PC-3 (cell line): ENCODE measurements around the gene C12orf50. TPM values are rescaled to one million over a fixed set of nuclear protein-coding genes. Genes with fewer than 3 reads are reported as not detected.

Source experiments
- ATAC-seq: fragments of 200-7000 bp; cut with Tn5 transposase; 2 replicates; pipeline ENCODE4 v1.9.1; 2020; ENCODE audit warnings: mild to moderate bottlenecking, moderate library complexity
- BruUV-seq: library from RNA; stranded (reverse); fragments of 400-500 nt; replicated peaks from 2 replicates; lab custom pipeline; 2021; lab: Mats Ljungman, UMichigan
- CTCF ChIA-PET: fragments of 300-600 bp; sonication (Branson Sonifier 250); formaldehyde crosslinking; loops from one replicate; lab custom pipeline; 2022; ENCODE audit warnings: antibody characterized with exemption; lab: Charles Lee
- POLR2A ChIA-PET: fragments of 300-600 bp; sonication (Branson Sonifier 250); formaldehyde crosslinking; loops from one replicate; lab custom pipeline; 2022; ENCODE audit warnings: antibody characterized with exemption; ENCODE audit not compliant: unreplicated experiment; lab: Charles Lee
- DNase-seq: peaks from one replicate; pipeline ENCODE4 v3.0.0-alpha.2; 2015
- H2AFZ ChIP-seq: fragments of 300-600 bp; sonication (generic); 2 replicates; pipeline ENCODE4 v1.6.0; 2016; ENCODE audit warnings: antibody characterized with exemption, low read length
- H3F3A ChIP-seq: fragments of 300-600 bp; sonication (generic); one replicate; pipeline ENCODE4 v1.6.0; 2017; ENCODE audit warnings: antibody characterized with exemption, low read length, control low read depth, mild to moderate bottlenecking; ENCODE audit not compliant: unreplicated experiment
- H3K27ac ChIP-seq: fragments of 300-600 bp; sonication (generic); 2 replicates; pipeline ENCODE4 v1.5.1; 2016; ENCODE audit warnings: mild to moderate bottlenecking, low read length
- H3K27me3 ChIP-seq: fragments of 300-600 bp; sonication (generic); 2 replicates; pipeline ENCODE4 v1.6.1; 2016; ENCODE audit warnings: low read length, mixed read lengths
- H3K36me3 ChIP-seq: fragments of 300-600 bp; sonication (generic); 2 replicates; pipeline ENCODE4 v1.6.1; 2016; ENCODE audit warnings: low read depth, mixed run types, low read length, mixed read lengths
- H3K4me1 ChIP-seq: fragments of 300-600 bp; sonication (generic); 2 replicates; pipeline ENCODE4 v1.5.1; 2016; ENCODE audit warnings: low read length; ENCODE audit not compliant: insufficient read depth
- H3K4me2 ChIP-seq: fragments of 300-600 bp; sonication (generic); 2 replicates; pipeline ENCODE4 v1.6.0; 2016; ENCODE audit warnings: low read length
- H3K4me3 ChIP-seq: fragments of 300-600 bp; sonication (generic); 2 replicates; pipeline ENCODE4 v1.5.1; 2016; ENCODE audit warnings: mild to moderate bottlenecking, low read length, mixed read lengths
- H3K79me2 ChIP-seq: fragments of 300-600 bp; sonication (generic); 2 replicates; pipeline ENCODE4 v1.6.1; 2017; ENCODE audit warnings: low read length, mixed read lengths
- H3K9ac ChIP-seq: fragments of 300-600 bp; sonication (generic); 2 replicates; pipeline ENCODE4 v1.6.0; 2016; ENCODE audit warnings: mild to moderate bottlenecking, low read length
- H3K9me2 ChIP-seq: fragments of 300-600 bp; sonication (generic); replicated peaks from 2 replicates; pipeline ENCODE4 v1.6.1; 2016; ENCODE audit warnings: mixed run types, low read length, mixed read lengths
- H3K9me3 ChIP-seq: fragments of 300-600 bp; sonication (generic); 2 replicates; pipeline ENCODE4 v1.6.1; 2016; ENCODE audit warnings: low read length, mixed read lengths
- H4K20me1 ChIP-seq: fragments of 300-600 bp; sonication (generic); 2 replicates; pipeline ENCODE4 v1.6.1; 2016; ENCODE audit warnings: low read length, mixed read lengths
- CTCF ChIP-seq: fragments of 300-600 bp; sonication (generic); conservative IDR thresholded peaks from 2 replicates; pipeline ENCODE4 v1.5.1; 2017; ENCODE audit warnings: antibody characterized with exemption, low read depth, mild to moderate bottlenecking, low read length
- EZH2 ChIP-seq: fragments of 300-600 bp; sonication (generic); IDR thresholded peaks from one replicate; pipeline ENCODE4 v1.6.1; 2017; ENCODE audit warnings: antibody characterized with exemption, mild to moderate bottlenecking, low read length; ENCODE audit not compliant: unreplicated experiment
- EZH2phosphoT487 ChIP-seq: fragments of 300-600 bp; sonication (generic); IDR thresholded peaks from 2 replicates; pipeline ENCODE4 v1.6.1; 2018; ENCODE audit warnings: mild to moderate bottlenecking, antibody characterized with exemption, low read length, borderline replicate concordance
- intact Hi-C: fragments of 100-400 bp; cut with micrococcal nuclease; formaldehyde crosslinking; loops from 2 replicates; pipeline ENCODE4 v1.9.0; 2023
- total RNA-seq: library from RNA; depleted of rRNA; stranded (reverse); fragments of >200 nt; gene quantifications from 2 replicates; pipeline ENCODE4 v1.2.3, GENCODE V29; 2014

Gene C12orf50
- total RNA-seq, 1 experiment from 2014 or later: not detected

- intact Hi-C loops: no loop called here
- Histone ChIP-seq H3K4me2 (no peak overlapping the region), H3K9ac (no peak overlapping the region), H3K36me3 (no peaks in the 10 kb centered on the region), H3K9me2 (no peaks in the 10 kb centered on the region), H3K27ac (no peak overlapping the region), H3K79me2 (no peaks in the 10 kb centered on the region), H3K27me3 (no peaks in the 10 kb centered on the region), H3K4me3 (no peak overlapping the region), H3K4me1 (no peaks in the 10 kb centered on the region), H2AFZ (no peak overlapping the region), H3F3A (no peaks in the 10 kb centered on the region), H3K9me3 (no peaks in the 10 kb centered on the region), H4K20me1 (no peaks in the 10 kb centered on the region)
- CTCF ChIA-PET: no interaction called here
- TF ChIP-seq EZH2: no peak
- TF ChIP-seq CTCF: no peak
- TF ChIP-seq EZH2phosphoT487: no peak
- ATAC-seq: no peak
- no peak for DNase-seq
- BruUV-seq: no TSS peak
- POLR2A ChIA-PET: no interaction called here
Observed at GRCh38 chr12:87982208-87982607, 47.0 kb downstream of the C12orf50 start.

GRCh38 chr12:87981495-87981894, 47.7 kb downstream of the C12orf50 start:
- Histone ChIP-seq H3K9ac (no peak overlapping the region), H3K36me3 (no peaks in the 10 kb centered on the region), H3K27me3 (no peaks in the 10 kb centered on the region), H3K4me2 (no peak overlapping the region), H4K20me1 (no peaks in the 10 kb centered on the region), H3K9me2 (no peaks in the 10 kb centered on the region), H3K4me3 (no peak overlapping the region), H3K9me3 (no peaks in the 10 kb centered on the region), H3K27ac (no peak overlapping the region), H3K79me2 (no peaks in the 10 kb centered on the region), H2AFZ (no peak overlapping the region), H3F3A (no peaks in the 10 kb centered on the region), H3K4me1 (no peaks in the 10 kb centered on the region)
- ATAC-seq: no peak
- CTCF ChIA-PET: no interaction called here
- POLR2A ChIA-PET: no interaction called here
- intact Hi-C loops: no loop called here
- BruUV-seq: no TSS peak
- TF ChIP-seq CTCF (no peak), EZH2phosphoT487 (no peak), EZH2 (no peak)
- no peak for DNase-seq

DNA sequence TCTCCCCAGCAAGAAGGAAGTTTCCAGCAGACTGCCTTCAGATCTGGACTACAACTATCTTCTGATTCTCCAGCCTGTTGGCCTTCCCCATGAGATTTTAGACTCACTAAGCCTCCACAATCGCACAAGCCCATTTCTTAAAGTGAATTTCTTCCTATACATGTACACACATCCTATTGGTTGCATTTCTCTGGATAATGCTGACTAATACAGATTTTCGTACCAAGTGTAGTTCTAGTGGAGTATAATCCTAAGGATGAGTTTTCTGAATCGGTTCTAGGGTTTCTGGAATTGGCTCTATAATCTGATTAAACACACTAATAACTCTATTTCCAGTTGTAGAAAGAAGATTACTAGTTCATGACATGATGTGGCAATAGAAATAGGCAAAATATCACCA, 53.3 kb downstream of the C12orf50 start:
- H3K36me3 ChIP-seq: no peaks in the 10 kb centered on the region
- no peaks in the 10 kb centered on the region for H3F3A ChIP-seq
- no peaks in the 10 kb centered on the region for H4K20me1 ChIP-seq
- BruUV-seq: no TSS peak
- H3K9me3 ChIP-seq: no peaks in the 10 kb centered on the region
- ATAC-seq (no peak), DNase-seq (no peak)
- H3K4me1 ChIP-seq: no peaks in the 10 kb centered on the region
- H3K27ac ChIP-seq: no peak overlapping the region
- ChIA-PET CTCF (no interaction called here), POLR2A (no interaction called here)
- intact Hi-C loops: no loop called here
- no peaks in the 10 kb centered on the region for H3K27me3 ChIP-seq
- no peak overlapping the region for H3K4me3 ChIP-seq
- H2AFZ ChIP-seq: no peak overlapping the region
- no peak overlapping the region for H3K4me2 ChIP-seq
- H3K79me2 ChIP-seq: no peaks in the 10 kb centered on the region
- H3K9me2 ChIP-seq: no peaks in the 10 kb centered on the region
- no peak for TF ChIP-seq EZH2phosphoT487
- no peak for TF ChIP-seq CTCF
- TF ChIP-seq EZH2: no peak
- H3K9ac ChIP-seq: no peak overlapping the region
